A673 (cell line): Measurements from ENCODE around the gene DMRTC2. TPM values are rescaled to one million over a fixed set of nuclear protein-coding genes. Genes with fewer than 3 reads are reported as not detected.
A peak's percentile ranks its signal among the peaks of the same experiment; 100 is the strongest.

Source experiments
- BruUV-seq: library from RNA; stranded (reverse); fragments of 400-500 nt; replicated peaks from 2 replicates; lab custom pipeline; 2021; lab: Mats Ljungman, UMichigan
- CTCF ChIA-PET: fragments of 300-600 bp; sonication (Branson Sonifier 250); formaldehyde crosslinking; loops from one replicate; lab custom pipeline; 2022; ENCODE audit warnings: antibody characterized with exemption; lab: Charles Lee
- POLR2A ChIA-PET: fragments of 300-600 bp; sonication (Branson Sonifier 250); formaldehyde crosslinking; loops from one replicate; lab custom pipeline; 2022; ENCODE audit warnings: antibody characterized with exemption; ENCODE audit not compliant: low non-redundant PET; lab: Charles Lee
- DNase-seq: peaks from one replicate; pipeline ENCODE4 v3.0.0-alpha.2; 2015; ENCODE audit warnings: low spot score
- H3K27ac ChIP-seq: fragments of 200-600 bp; sonication (generic); 2 replicates; pipeline ENCODE4 v1.5.1; 2016; ENCODE audit warnings: mixed run types, low read depth, mild to moderate bottlenecking, mixed read lengths, antibody characterized with exemption, low read length; ENCODE audit not compliant: poor library complexity, severe bottlenecking
- H3K27me3 ChIP-seq: fragments of 200-600 bp; sonication (generic); replicated peaks from 2 replicates; pipeline ENCODE4 v1.6.1; 2017; ENCODE audit warnings: mixed run types, low read depth, mild to moderate bottlenecking, mixed read lengths, antibody characterized with exemption, low read length; ENCODE audit not compliant: insufficient read depth, poor library complexity
- H3K36me3 ChIP-seq: fragments of 200-600 bp; sonication (generic); 2 replicates; pipeline ENCODE4 v1.6.1; 2016; ENCODE audit warnings: mixed run types, mild to moderate bottlenecking, mixed read lengths, antibody characterized with exemption, low read length; ENCODE audit not compliant: insufficient read depth, poor library complexity, severe bottlenecking
- H3K4me1 ChIP-seq: fragments of 200-600 bp; sonication (generic); 2 replicates; pipeline ENCODE4 v1.6.1; 2017; ENCODE audit warnings: mixed run types, mild to moderate bottlenecking, mixed read lengths, antibody characterized with exemption, low read length; ENCODE audit not compliant: insufficient read depth, poor library complexity, severe bottlenecking
- H3K4me3 ChIP-seq: fragments of 200-600 bp; sonication (generic); 2 replicates; pipeline ENCODE4 v1.5.1; 2016; ENCODE audit warnings: low read depth, mixed run types, mild to moderate bottlenecking, mixed read lengths, low read length; ENCODE audit not compliant: poor library complexity, severe bottlenecking
- H3K9me3 ChIP-seq: fragments of 200-600 bp; sonication (generic); 2 replicates; pipeline ENCODE4 v1.6.1; 2016; ENCODE audit warnings: mixed run types, low read depth, mild to moderate bottlenecking, mixed read lengths, antibody characterized with exemption, low read length; ENCODE audit not compliant: poor library complexity, severe bottlenecking
- EZH2 ChIP-seq: fragments of 200-600 bp; sonication (generic); IDR thresholded peaks from 2 replicates; pipeline ENCODE4 v1.6.1; 2017; ENCODE audit warnings: borderline replicate concordance, low read depth, mild to moderate bottlenecking, mixed read lengths, antibody characterized with exemption, low read length; ENCODE audit not compliant: poor library complexity, severe bottlenecking
- intact Hi-C: fragments of 100-400 bp; cut with micrococcal nuclease; formaldehyde crosslinking; loops from one replicate; pipeline ENCODE4 v1.10.0; 2022; ENCODE audit not compliant: unreplicated experiment
- total RNA-seq: library from RNA; stranded (reverse); gene quantifications from 2 replicates; pipeline ENCODE4 v1.2.3, GENCODE V29; 2021
- TF ChIP-seq, protein P1 (sequence below): fragments of 300-800, 200-600 bp; sonication (generic); conservative IDR thresholded peaks from 2 replicates; pipeline ENCODE4 v1.5.1; 2017; ENCODE audit warnings: low read depth, mild to moderate bottlenecking, antibody characterized with exemption, low read length, moderate library complexity, mixed read lengths

Gene DMRTC2
- total RNA-seq, 1 experiment from 2014 or later = not detected

- no peaks in the 10 kb centered on the region for H3K4me1 ChIP-seq
- no peaks in the 10 kb centered on the region for H3K36me3 ChIP-seq
- no peak overlapping the region for H3K27ac ChIP-seq
- DNase-seq = no peak
- H3K4me3 ChIP-seq = no peak overlapping the region
- ChIA-PET POLR2A (no interaction called here), CTCF (no interaction called here)
- intact Hi-C loops = no loop called here
- no peak for TF ChIP-seq EZH2
- TF ChIP-seq, protein P1, sequence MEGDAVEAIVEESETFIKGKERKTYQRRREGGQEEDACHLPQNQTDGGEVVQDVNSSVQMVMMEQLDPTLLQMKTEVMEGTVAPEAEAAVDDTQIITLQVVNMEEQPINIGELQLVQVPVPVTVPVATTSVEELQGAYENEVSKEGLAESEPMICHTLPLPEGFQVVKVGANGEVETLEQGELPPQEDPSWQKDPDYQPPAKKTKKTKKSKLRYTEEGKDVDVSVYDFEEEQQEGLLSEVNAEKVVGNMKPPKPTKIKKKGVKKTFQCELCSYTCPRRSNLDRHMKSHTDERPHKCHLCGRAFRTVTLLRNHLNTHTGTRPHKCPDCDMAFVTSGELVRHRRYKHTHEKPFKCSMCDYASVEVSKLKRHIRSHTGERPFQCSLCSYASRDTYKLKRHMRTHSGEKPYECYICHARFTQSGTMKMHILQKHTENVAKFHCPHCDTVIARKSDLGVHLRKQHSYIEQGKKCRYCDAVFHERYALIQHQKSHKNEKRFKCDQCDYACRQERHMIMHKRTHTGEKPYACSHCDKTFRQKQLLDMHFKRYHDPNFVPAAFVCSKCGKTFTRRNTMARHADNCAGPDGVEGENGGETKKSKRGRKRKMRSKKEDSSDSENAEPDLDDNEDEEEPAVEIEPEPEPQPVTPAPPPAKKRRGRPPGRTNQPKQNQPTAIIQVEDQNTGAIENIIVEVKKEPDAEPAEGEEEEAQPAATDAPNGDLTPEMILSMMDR = no peak
- H3K27me3 ChIP-seq = no peaks in the 10 kb centered on the region
- BruUV-seq = no TSS peak
- H3K9me3 ChIP-seq = no peaks in the 10 kb centered on the region
These were observed 28.1 kb upstream of the DMRTC2 start for GRCh38 chr19:41816761-41817160.

GRCh38 chr19:41821003-41821735, 23.7 kb upstream of the DMRTC2 start:
- DNase-seq = peak; percentile 73
- Histone ChIP-seq H3K9me3 (no peaks in the 10 kb centered on the region), H3K27ac (no peak overlapping the region), H3K4me1 (no peaks in the 10 kb centered on the region), H3K4me3 (no peak overlapping the region), H3K36me3 (no peaks in the 10 kb centered on the region), H3K27me3 (no peaks in the 10 kb centered on the region)
- no peak for TF ChIP-seq EZH2
- TF ChIP-seq, protein P1 = peak; percentile 84
- BruUV-seq = no TSS peak
- ChIA-PET CTCF (interaction anchor here (0.6 to 1.1 kb wide), 7 partner anchors 10 to 435 kb away, joined by 3 to 17 read pairs (median 5); no protein-coding TSS in a partner anchor), POLR2A (interaction anchor here (0.6 kb wide), 1 partner anchor 311 kb away, joined by 6 read pairs; the partner anchor contains the start of gene POU2F2)
- intact Hi-C loops = loop anchor here (1.0 to 2.0 kb wide), 2 partner anchors 26 to 68 kb away; no protein-coding TSS in a partner anchor

DNA sequence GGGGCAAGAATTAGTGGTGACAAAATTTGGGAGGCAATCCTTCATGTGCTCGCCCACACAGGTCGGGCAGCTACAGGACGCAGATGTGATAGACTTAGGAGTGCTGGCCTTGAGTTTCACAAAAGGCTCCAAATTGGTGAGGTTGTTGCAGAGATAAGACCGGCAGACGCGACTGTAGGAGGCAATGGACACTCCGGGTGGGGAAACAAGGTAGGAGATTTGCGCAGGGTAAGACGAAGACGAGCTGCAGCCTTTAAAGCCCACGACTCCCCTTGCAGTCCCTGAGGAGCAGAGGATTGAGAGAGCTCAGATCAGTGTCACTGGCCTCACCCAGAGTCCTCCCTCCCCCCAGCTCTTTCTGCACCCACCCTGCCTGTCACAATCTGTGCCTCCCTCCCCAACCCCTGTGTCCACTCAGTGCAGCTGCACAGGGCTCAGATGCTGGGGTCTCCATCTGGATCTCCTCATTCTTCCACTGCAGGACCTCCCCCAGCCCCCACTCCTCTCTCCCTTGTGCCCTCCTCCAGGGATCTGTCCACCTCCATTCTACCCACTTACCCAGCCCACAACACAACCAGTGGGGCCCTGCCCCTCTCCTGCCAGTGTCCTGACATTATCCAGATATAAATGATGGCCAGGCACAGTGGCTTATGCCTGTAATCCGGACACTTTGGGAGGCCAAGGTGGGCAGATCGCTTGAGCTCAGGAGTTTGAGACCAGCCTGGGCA, 6.7 kb upstream of the DMRTC2 start:
- Histone ChIP-seq H3K4me1 (no peaks in the 10 kb centered on the region), H3K27me3 (no peaks in the 10 kb centered on the region), H3K27ac (no peak overlapping the region), H3K36me3 (no peaks in the 10 kb centered on the region), H3K4me3 (no peak overlapping the region), H3K9me3 (no peaks in the 10 kb centered on the region)
- POLR2A ChIA-PET = no interaction called here
- no peak for TF ChIP-seq EZH2
- TF ChIP-seq, protein P1 = no peak
- no peak for DNase-seq
- intact Hi-C loops = no loop called here
- no TSS peak for BruUV-seq
- CTCF ChIA-PET = interaction anchor here (0.6 kb wide), 1 partner anchor 21 kb away, joined by 5 read pairs; no protein-coding TSS in a partner anchor
